Testis (tissue), 3 donors: ENCODE results near the gene ZDHHC8. TPM values are rescaled to one million over a fixed set of nuclear protein-coding genes. Genes with fewer than 3 reads are reported as not detected.

ENCODE experiments used
- DNase-seq: peaks from one replicate; pipeline ENCODE4 v3.0.0-alpha.2; 2019
- H3K27ac ChIP-seq, 2 donors: fragments of 200-600 bp; sonication (generic); one replicate each; pipeline ENCODE4 v1.5.1; 2019
- H3K27me3 ChIP-seq: fragments of 200-600 bp; sonication (generic); one replicate; pipeline ENCODE4 v1.5.1; 2019
- H3K36me3 ChIP-seq: fragments of 200-600 bp; sonication (generic); one replicate; pipeline ENCODE4 v1.5.1; 2017; ENCODE audit warnings: low read depth; ENCODE audit errors: missing control alignments
- H3K4me1 ChIP-seq: fragments of 200-600 bp; sonication (generic); one replicate; pipeline ENCODE4 v1.5.1; 2019
- H3K4me3 ChIP-seq, 2 donors: fragments of 200-600 bp; sonication (generic); one replicate each; pipeline ENCODE4 v1.5.1; 2017 to 2019
- H3K9me3 ChIP-seq: fragments of 200-600 bp; sonication (generic); one replicate; pipeline ENCODE4 v1.5.1; 2017
- CTCF ChIP-seq, 3 experiments: fragments of 450-650 bp in 2 of 3; fragments of 200-600 bp in 1 of 3; sonication (generic) in 1 of 3; IDR thresholded peaks; one replicate each; pipeline ENCODE4 v1.5.1; 2016 to 2019; ENCODE audit warnings: antibody characterized with exemption in 3 of 3, mild to moderate bottlenecking in 2 of 3, moderate library complexity in 1 of 3
- POLR2A ChIP-seq: fragments of 450-650 bp; IDR thresholded peaks from one replicate; pipeline ENCODE4 v1.6.1; 2017; ENCODE audit warnings: antibody characterized with exemption, mild to moderate bottlenecking, moderate library complexity
- WGBS, 2 donors: methylation state at CpG; one replicate each; pipeline ENCODE4 v1.1.5; 2018; 5-methylcytosine and 5-hydroxymethylcytosine counted together
- intact Hi-C: fragments of 100-400 bp; cut with DNase I; formaldehyde crosslinking; loops from one replicate; pipeline ENCODE4 v1.15.1; 2023; ENCODE audit warnings: low total_unique reads
- polyA plus RNA-seq: library from polyadenylated mRNA; stranded (reverse); fragments of 350-450 nt; fragmentation: Illumina TruSeq; extraction: RNeasy Lipid Tissue Mini Kit (QIAGEN cat#74804); gene quantifications from one replicate; pipeline ENCODE4 v1.2.3, GENCODE V29; 2014; ENCODE audit warnings: low read depth, low replicate concordance; ENCODE audit not compliant: insufficient read depth
- total RNA-seq, 2 donors: library from RNA; depleted of rRNA; stranded (reverse); fragments of >200 nt; gene quantifications; one replicate each; pipeline ENCODE4 v1.2.3, GENCODE V29; 2016

ZDHHC8 gene
- total and polyA plus RNA-seq, 3 donors from 2014 or later, result 34.0 to 44.0 (median 40.9) TPM

GRCh38 chr22:20173246-20173645, 41.6 kb downstream of the ZDHHC8 start:
- no peak for DNase-seq
- intact Hi-C loops, result no loop called here
- H3K9me3 ChIP-seq, result no peaks in the 10 kb centered on the region
- TF ChIP-seq CTCF (IDR thresholded peaks at IDR 0.05), result no peak
- TF ChIP-seq POLR2A, result no peak
- no peaks in the 10 kb centered on the region for H3K36me3 ChIP-seq
- no peak overlapping the region for H3K4me3 ChIP-seq
- H3K27ac ChIP-seq, result no peak overlapping the region
- 86 to 90% methylated on average over 2 to 11 of the region's 11 CpGs for WGBS, 2 donors
- H3K4me1 ChIP-seq, result peaks cover 3% of the 10 kb centered on the region
- H3K27me3 ChIP-seq, result no peaks in the 10 kb centered on the region

DNA sequence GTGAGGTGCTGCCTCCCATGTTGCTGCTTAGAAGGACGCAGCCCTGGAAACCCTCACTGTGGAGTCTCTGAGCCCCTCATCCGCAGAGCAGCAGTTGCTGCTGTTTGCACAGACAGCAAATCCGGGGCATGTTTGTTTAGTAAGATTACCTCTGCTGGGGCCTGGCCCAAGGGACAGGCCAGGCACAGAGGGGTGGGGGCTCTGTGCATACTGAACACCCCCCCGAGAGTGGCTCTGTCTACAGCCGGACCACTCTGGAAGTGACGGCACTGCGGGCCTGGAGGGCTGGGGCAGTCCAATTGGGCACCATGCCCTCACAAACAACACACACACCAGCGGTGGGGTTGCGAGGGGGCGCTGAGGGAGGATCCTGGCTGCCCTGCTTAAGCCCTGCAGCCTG, 42.2 kb downstream of the ZDHHC8 start:
- Histone ChIP-seq H3K36me3 (no peaks in the 10 kb centered on the region), H3K27ac (no peak overlapping the region), H3K4me1 (peaks cover 3% of the 10 kb centered on the region), H3K9me3 (no peaks in the 10 kb centered on the region), H3K27me3 (no peaks in the 10 kb centered on the region), H3K4me3 (no peak overlapping the region)
- no peak for DNase-seq
- no peak for TF ChIP-seq CTCF (IDR thresholded peaks at IDR 0.05)
- no peak for TF ChIP-seq POLR2A
- WGBS, 2 donors, result 73 to 100% methylated on average over 1 to 9 of the region's 10 CpGs
- intact Hi-C loops, result no loop called here

DNA sequence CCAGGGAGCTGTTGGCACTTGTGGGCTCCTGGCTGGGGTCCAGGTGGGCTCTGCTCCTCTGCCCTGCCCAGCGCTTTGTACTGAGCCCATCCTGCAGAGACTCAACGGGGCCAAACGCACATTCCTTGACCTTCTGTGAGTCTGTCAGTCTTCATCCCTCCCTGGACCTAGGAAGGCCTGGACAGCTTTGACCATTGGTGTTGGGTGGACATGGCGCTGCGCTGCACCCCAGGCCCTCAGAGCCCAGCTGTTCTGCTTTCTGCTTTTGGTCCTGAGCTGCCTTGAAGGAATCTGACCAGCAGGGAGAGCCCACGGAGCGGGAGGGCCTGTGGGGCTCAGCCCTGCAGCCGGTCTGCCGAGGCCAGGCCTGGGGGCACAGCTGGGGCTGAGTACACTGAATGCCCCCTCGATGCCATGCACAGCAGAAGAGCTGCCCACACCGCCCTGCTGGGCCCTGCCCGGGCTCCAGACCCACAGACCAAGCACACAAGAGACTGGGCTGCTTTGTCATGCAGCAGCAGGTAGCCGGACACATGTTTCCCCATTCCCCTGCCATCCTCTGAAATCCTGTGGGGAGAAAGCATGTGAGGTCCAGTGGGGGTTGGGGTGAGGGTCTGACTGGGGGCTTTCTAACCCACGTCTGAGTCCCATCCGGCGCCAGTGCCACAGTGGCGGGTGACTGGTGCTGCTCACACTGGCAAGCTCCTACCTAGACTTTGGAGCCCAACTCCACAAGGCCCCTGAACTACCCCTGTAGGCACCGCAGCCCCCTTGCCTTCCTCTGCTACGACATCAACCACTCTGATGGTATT, 43.4 kb downstream of the ZDHHC8 start:
- Histone ChIP-seq H3K9me3 (no peaks in the 10 kb centered on the region), H3K36me3 (no peaks in the 10 kb centered on the region), H3K27me3 (no peaks in the 10 kb centered on the region), H3K4me1 (peaks cover 3% of the 10 kb centered on the region), H3K4me3 (no peak overlapping the region), H3K27ac (no peak overlapping the region)
- intact Hi-C loops, result no loop called here
- TF ChIP-seq CTCF (IDR thresholded peaks at IDR 0.05) (no peak), POLR2A (no peak)
- DNase-seq, result no peak
- 78 to 92% methylated on average over 6 to 17 of the region's 19 CpGs for WGBS, 2 donors

DNA sequence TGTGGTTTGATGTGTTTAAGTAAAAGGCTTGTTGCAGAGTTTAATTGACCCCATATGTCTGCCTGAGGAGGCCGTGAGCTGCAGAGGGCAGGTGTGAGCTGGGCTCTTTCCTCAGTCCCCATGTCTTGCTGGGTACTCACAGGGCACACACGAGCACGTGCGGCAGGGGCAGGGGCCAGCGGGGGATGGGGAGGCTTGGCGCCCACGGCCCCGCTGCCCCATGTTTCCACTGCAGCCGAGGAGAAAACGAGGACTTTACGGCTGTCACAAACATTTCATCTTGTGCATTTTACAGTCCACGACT, 43.9 kb downstream of the ZDHHC8 start:
- WGBS, 2 donors, result 76 to 93% methylated on average over 11 to 12 of the region's 12 CpGs
- H3K27me3 ChIP-seq, result no peaks in the 10 kb centered on the region
- H3K27ac ChIP-seq, result no peak overlapping the region
- TF ChIP-seq CTCF (IDR thresholded peaks at IDR 0.05) (no peak), POLR2A (no peak)
- no peak overlapping the region for H3K4me3 ChIP-seq
- intact Hi-C loops, result no loop called here
- peaks cover 3% of the 10 kb centered on the region for H3K4me1 ChIP-seq
- no peaks in the 10 kb centered on the region for H3K36me3 ChIP-seq
- no peaks in the 10 kb centered on the region for H3K9me3 ChIP-seq
- no peak for DNase-seq
